HCT116 (cell line): ENCODE measurements around the gene PCDHGA3.

Experiments used
- CBX3 ChIP-seq: IDR thresholded peaks from 2 replicates; pipeline ENCODE4 v1.6.1; 2012; ENCODE audit warnings: low read depth
- CEBPB ChIP-seq: IDR thresholded peaks from 2 replicates; pipeline ENCODE4 v1.6.1; 2012; ENCODE audit warnings: low read depth
- EZH2phosphoT487 ChIP-seq: fragments of 200-600 bp; IDR thresholded peaks from 2 replicates; pipeline ENCODE4 v1.6.1; 2018; ENCODE audit warnings: antibody characterized with exemption, borderline replicate concordance
- POLR2A ChIP-seq: IDR thresholded peaks from 2 replicates; pipeline ENCODE4 v1.7.0; 2011; ENCODE audit warnings: borderline replicate concordance; ENCODE audit not compliant: insufficient read depth, insufficient read length; ENCODE audit errors: extremely low read depth
- RAD21 ChIP-seq: IDR thresholded peaks from 2 replicates; pipeline ENCODE4 v1.6.1; 2012; ENCODE audit warnings: low read depth, mild to moderate bottlenecking
- ZBTB33 ChIP-seq: IDR thresholded peaks from 2 replicates; pipeline ENCODE4 v1.6.1; 2011; ENCODE audit warnings: mild to moderate bottlenecking, low read length, moderate library complexity; ENCODE audit not compliant: insufficient replicate concordance; ENCODE audit errors: extremely low read depth
- TF ChIP-seq, protein P1 (sequence below), 3 experiments: fragments of 200-600 bp in 1 of 3; sonication (generic) in 1 of 3; IDR thresholded peaks in 2 of 3; conservative IDR thresholded peaks in 1 of 3; 2 replicates each; pipeline ENCODE4 v1.5.1; 2012 to 2017; ENCODE audit warnings: low read depth in 2 of 3, low read length in 2 of 3, antibody characterized with exemption in 1 of 3, borderline replicate concordance in 1 of 3, control low read depth in 1 of 3, mild to moderate bottlenecking in 1 of 3, mixed read lengths in 1 of 3, mixed run types in 1 of 3, moderate library complexity in 1 of 3; ENCODE audit not compliant: insufficient read depth in 1 of 3

GRCh38 chr5:141362719-141363118 lies 19.1 kb downstream of the PCDHGA3 start:
- TF ChIP-seq, protein P1, sequence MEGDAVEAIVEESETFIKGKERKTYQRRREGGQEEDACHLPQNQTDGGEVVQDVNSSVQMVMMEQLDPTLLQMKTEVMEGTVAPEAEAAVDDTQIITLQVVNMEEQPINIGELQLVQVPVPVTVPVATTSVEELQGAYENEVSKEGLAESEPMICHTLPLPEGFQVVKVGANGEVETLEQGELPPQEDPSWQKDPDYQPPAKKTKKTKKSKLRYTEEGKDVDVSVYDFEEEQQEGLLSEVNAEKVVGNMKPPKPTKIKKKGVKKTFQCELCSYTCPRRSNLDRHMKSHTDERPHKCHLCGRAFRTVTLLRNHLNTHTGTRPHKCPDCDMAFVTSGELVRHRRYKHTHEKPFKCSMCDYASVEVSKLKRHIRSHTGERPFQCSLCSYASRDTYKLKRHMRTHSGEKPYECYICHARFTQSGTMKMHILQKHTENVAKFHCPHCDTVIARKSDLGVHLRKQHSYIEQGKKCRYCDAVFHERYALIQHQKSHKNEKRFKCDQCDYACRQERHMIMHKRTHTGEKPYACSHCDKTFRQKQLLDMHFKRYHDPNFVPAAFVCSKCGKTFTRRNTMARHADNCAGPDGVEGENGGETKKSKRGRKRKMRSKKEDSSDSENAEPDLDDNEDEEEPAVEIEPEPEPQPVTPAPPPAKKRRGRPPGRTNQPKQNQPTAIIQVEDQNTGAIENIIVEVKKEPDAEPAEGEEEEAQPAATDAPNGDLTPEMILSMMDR (IDR thresholded peaks at IDR 0.05 in 2 of 3, conservative IDR thresholded peaks at IDR 0.05 in 1 of 3; ENCODE audit: borderline replicate concordance in 1 of 3, insufficient read depth in 1 of 3, low read depth in 2 of 3, low read length in 2 of 3) = no peak
- no peak for TF ChIP-seq POLR2A
- TF ChIP-seq RAD21 = no peak
- TF ChIP-seq ZBTB33 = no peak
- TF ChIP-seq CBX3 = no peak
- TF ChIP-seq CEBPB = no peak
- TF ChIP-seq EZH2phosphoT487 = no peak
